ENCODE data around the gene ADAM33.

ADAM33 gene

GRCh38 chr20:3687655-3688054 lies 5.8 kb upstream of the ADAM33 start:
- DNase-seq (ENCODE audit: low read depth, low spot score) = no peak

GRCh38 chr20:3686867-3687321 lies 5.1 kb upstream of the ADAM33 start:
- no peak for DNase-seq (ENCODE audit: low read depth, low spot score)

- no peak for DNase-seq (ENCODE audit: low read depth, low spot score)
Measured at GRCh38 chr20:3686421-3686820, 4.6 kb upstream of the ADAM33 start.

- no peak for DNase-seq (ENCODE audit: low read depth, low spot score)
Measured at GRCh38 chr20:3685341-3685740, 3.5 kb upstream of the ADAM33 start.

GRCh38 chr20:3681352-3681930 lies 369 bp downstream of the ADAM33 start:
- DNase-seq (ENCODE audit: low read depth, low spot score) = no peak

GRCh38 chr20:3680701-3681351 lies 984 bp downstream of the ADAM33 start:
- no peak for DNase-seq (ENCODE audit: low read depth, low spot score)

GRCh38 chr20:3679749-3680700 lies 1.8 kb downstream of the ADAM33 start:
- no peak for DNase-seq (ENCODE audit: low read depth, low spot score)

GRCh38 chr20:3678856-3679720 lies 2.7 kb downstream of the ADAM33 start:
- DNase-seq (ENCODE audit: low read depth, low spot score) = no peak

GRCh38 chr20:3678198-3678597 lies 3.6 kb downstream of the ADAM33 start:
- DNase-seq (ENCODE audit: low read depth, low spot score) = no peak

- no peak for DNase-seq (ENCODE audit: low read depth, low spot score)
Measured at GRCh38 chr20:3677733-3678132, 4.1 kb downstream of the ADAM33 start.

- no peak for DNase-seq (ENCODE audit: low read depth, low spot score)
Measured at GRCh38 chr20:3674995-3675900, 6.6 kb downstream of the ADAM33 start.

- no peak for DNase-seq (ENCODE audit: low read depth, low spot score)
Measured at GRCh38 chr20:3674447-3674846, 7.4 kb downstream of the ADAM33 start.

- DNase-seq (ENCODE audit: low read depth, low spot score) = no peak
Measured at GRCh38 chr20:3673221-3674070, 8.4 kb downstream of the ADAM33 start.

GRCh38 chr20:3672547-3673171 lies 9.2 kb downstream of the ADAM33 start:
- DNase-seq (ENCODE audit: low read depth, low spot score) = no peak

GRCh38 chr20:3671986-3672546 lies 9.7 kb downstream of the ADAM33 start:
- no peak for DNase-seq (ENCODE audit: low read depth, low spot score)

- no peak for DNase-seq (ENCODE audit: low read depth, low spot score)
Measured at GRCh38 chr20:3670945-3671344, 10.9 kb downstream of the ADAM33 start.

- no peak for DNase-seq (ENCODE audit: low read depth, low spot score)
Measured at GRCh38 chr20:3670511-3670910, 11.3 kb downstream of the ADAM33 start.

GRCh38 chr20:3669710-3670367 lies 12.0 kb downstream of the ADAM33 start:
- DNase-seq (ENCODE audit: low read depth, low spot score) = no peak

Data from activated CD4-positive, CD25-positive, alpha-beta regulatory T cell treated with anti-CD3 and anti-CD28 coated beads, Interleukin-2, amount 50 U/mL, for 16 hours (primary cell).